H1 (cell line): ENCODE results near the gene LDB1. TPM values are rescaled to one million over a fixed set of nuclear protein-coding genes. Genes with fewer than 3 reads are reported as not detected.

Source experiments
- CTCF ChIA-PET: fragments of 300-600 bp; sonication (Branson Sonifier 250); formaldehyde crosslinking; loops from one replicate; lab custom pipeline; 2021; ENCODE audit not compliant: partially characterized antibody; lab: Charles Lee
- POLR2A ChIA-PET: fragments of 300-600 bp; sonication (Branson Sonifier 250); formaldehyde crosslinking; loops from one replicate; lab custom pipeline; 2021; ENCODE audit warnings: inconsistent platforms; ENCODE audit not compliant: partially characterized antibody; lab: Charles Lee
- DNase-seq, 2 experiments: peaks; one replicate each; pipeline versions ENCODE4 v3.0.0 to v3.0.0-alpha.2; 2010 to 2022; ENCODE audit warnings: low spot score in 2 of 2, low read depth in 1 of 2, mixed read lengths in 1 of 2
- FAIRE-seq: peaks from 2 replicates; lab custom pipeline; 2011; peaks lifted over from hg19 to GRCh38; lab: Jason Lieb, UNC
- H2AFZ ChIP-seq: 2 replicates; pipeline ENCODE4 v1.8.1; 2012; ENCODE audit warnings: low read length, inconsistent platforms
- H2AK5ac ChIP-seq: 2 replicates; pipeline ENCODE4 v1.6.1; 2013; ENCODE audit warnings: low read depth, low read length
- H2BK120ac ChIP-seq: replicated peaks from 2 replicates; pipeline ENCODE3; 2013; ENCODE audit warnings: low read depth, low read length, inconsistent platforms
- H2BK12ac ChIP-seq: 2 replicates; pipeline ENCODE4 v1.6.1; 2013; ENCODE audit warnings: low read depth, low read length
- H2BK15ac ChIP-seq: 2 replicates; pipeline ENCODE4 v1.6.1; 2013; ENCODE audit warnings: low read length
- H2BK20ac ChIP-seq: 2 replicates; pipeline ENCODE4 v1.6.1; 2013; ENCODE audit warnings: low read length
- H2BK5ac ChIP-seq: 2 replicates; pipeline ENCODE4 v1.6.1; 2013; ENCODE audit warnings: low read depth, low read length
- H3K14ac ChIP-seq: 2 replicates; pipeline ENCODE4 v1.6.1; 2013; ENCODE audit warnings: inconsistent platforms; ENCODE audit not compliant: insufficient read length
- H3K18ac ChIP-seq: 2 replicates; pipeline ENCODE4 v1.6.1; 2013; ENCODE audit warnings: low read length; ENCODE audit errors: extremely low read depth
- H3K23ac ChIP-seq: 2 replicates; pipeline ENCODE4 v1.6.1; 2013; ENCODE audit warnings: inconsistent platforms; ENCODE audit not compliant: insufficient read length
- H3K23me2 ChIP-seq: 2 replicates; pipeline ENCODE4 v1.6.1; 2013; ENCODE audit warnings: low read depth, low read length
- H3K27ac ChIP-seq: 2 replicates; pipeline ENCODE4 v1.6.1; 2011; ENCODE audit warnings: low read depth, low read length, inconsistent platforms
- H3K27me3 ChIP-seq, 4 experiments: replicated peaks in 1 of 4; 1 replicate in 1 of 4; 2 replicates in 3 of 4; pipeline versions ENCODE4 v1.6.1 to v1.8.1; 2011 to 2013; ENCODE audit warnings: low read length in 3 of 4, mild to moderate bottlenecking in 3 of 4, inconsistent platforms in 2 of 4, mixed read lengths in 2 of 4, moderate library complexity in 1 of 4; ENCODE audit not compliant: control insufficient read depth in 3 of 4, insufficient read depth in 3 of 4; ENCODE audit errors: extremely low read depth in 1 of 4
- H3K36me3 ChIP-seq, 4 experiments: 2 replicates each; pipeline versions ENCODE4 v1.6.1 to v1.8.1; 2011 to 2013; ENCODE audit warnings: mild to moderate bottlenecking in 4 of 4, low read length in 3 of 4, moderate library complexity in 2 of 4, control low read depth in 1 of 4, inconsistent platforms in 1 of 4; ENCODE audit not compliant: insufficient read depth in 4 of 4, control insufficient read depth in 2 of 4
- H3K4ac ChIP-seq: replicated peaks from 2 replicates; pipeline ENCODE3; 2013; ENCODE audit warnings: low read length, low read depth, mixed read lengths, inconsistent platforms; ENCODE audit not compliant: insufficient read length
- H3K4me1 ChIP-seq, 4 experiments: replicated peaks in 1 of 4; 1 replicate in 1 of 4; 2 replicates in 3 of 4; pipeline versions ENCODE4 v1.6.1 to v1.8.1; 2011 to 2013; ENCODE audit warnings: low read length in 3 of 4, inconsistent platforms in 2 of 4, mixed read lengths in 1 of 4; ENCODE audit not compliant: insufficient read depth in 4 of 4, control insufficient read depth in 3 of 4
- H3K4me2 ChIP-seq, 2 experiments: 2 replicates each; pipeline versions ENCODE4 v1.6.1 to v1.8.1; 2011 to 2013; ENCODE audit warnings: low read depth in 2 of 2, low read length in 2 of 2, control low read depth in 1 of 2, inconsistent platforms in 1 of 2, mild to moderate bottlenecking in 1 of 2; ENCODE audit not compliant: insufficient read depth in 1 of 2
- H3K4me3 ChIP-seq, 4 experiments: fragments of 200-600, 300-600 bp in 1 of 4; sonication (generic), shearing (Covaris generic), sonication (Bioruptor Twin) in 1 of 4; 2 replicates each; pipeline versions ENCODE4 v1.5.1 to v1.8.1; 2011 to 2016; ENCODE audit warnings: low read length in 4 of 4, low read depth in 3 of 4, control low read depth in 2 of 4, inconsistent platforms in 2 of 4, mild to moderate bottlenecking in 2 of 4, mixed read lengths in 1 of 4, moderate library complexity in 1 of 4; ENCODE audit not compliant: insufficient read depth in 2 of 4; ENCODE audit errors: extremely low read depth in 1 of 4
- H3K56ac ChIP-seq: replicated peaks from 2 replicates; pipeline ENCODE3; 2013; ENCODE audit warnings: low read depth, mild to moderate bottlenecking, mixed read lengths, low read length, inconsistent platforms; ENCODE audit not compliant: insufficient read length
- H3K79me1 ChIP-seq: 2 replicates; pipeline ENCODE4 v1.6.1; 2013; ENCODE audit warnings: low read depth, low read length, control low read depth
- H3K79me2 ChIP-seq, 2 experiments: 2 replicates each; pipeline versions ENCODE4 v1.6.1 to v1.8.1; 2012 to 2013; ENCODE audit warnings: low read length in 2 of 2, mild to moderate bottlenecking in 2 of 2, inconsistent platforms in 1 of 2; ENCODE audit not compliant: insufficient read depth in 2 of 2, control insufficient read depth in 1 of 2
- H3K9ac ChIP-seq, 4 experiments: replicated peaks in 1 of 4; 1 replicate in 1 of 4; 2 replicates in 3 of 4; pipeline versions ENCODE4 v1.6.1 to v1.8.1; 2011 to 2013; ENCODE audit warnings: low read depth in 3 of 4, low read length in 3 of 4, control low read depth in 2 of 4, mild to moderate bottlenecking in 2 of 4, moderate library complexity in 2 of 4, inconsistent platforms in 1 of 4; ENCODE audit errors: extremely low read depth in 1 of 4
- H3K9me3 ChIP-seq, 2 experiments: 2 replicates each; pipeline versions ENCODE4 v1.6.1 to v1.8.1; 2012 to 2013; ENCODE audit warnings: mild to moderate bottlenecking in 2 of 2, moderate library complexity in 2 of 2, control low read depth in 1 of 2, inconsistent platforms in 1 of 2, low read depth in 1 of 2, low read length in 1 of 2, mixed read lengths in 1 of 2; ENCODE audit not compliant: insufficient read depth in 2 of 2
- H4K20me1 ChIP-seq, 2 experiments: replicated peaks in 1 of 2; 2 replicates each; pipeline versions ENCODE3 to v1.8.1; 2011 to 2013; ENCODE audit warnings: inconsistent platforms in 2 of 2, low read length in 2 of 2, mild to moderate bottlenecking in 1 of 2; ENCODE audit not compliant: insufficient read depth in 2 of 2, control insufficient read depth in 1 of 2
- H4K5ac ChIP-seq: 2 replicates; pipeline ENCODE4 v1.6.1; 2013; ENCODE audit warnings: low read length, low read depth, mixed read lengths, inconsistent platforms; ENCODE audit not compliant: insufficient read length
- H4K8ac ChIP-seq: 2 replicates; pipeline ENCODE4 v1.8.0; 2013; ENCODE audit warnings: mild to moderate bottlenecking, moderate library complexity, low read length, inconsistent platforms; ENCODE audit not compliant: insufficient read depth; ENCODE audit errors: extremely low read depth
- H4K91ac ChIP-seq: replicated peaks from 2 replicates; pipeline ENCODE3; 2013; ENCODE audit warnings: low read length, mixed read lengths, inconsistent platforms; ENCODE audit not compliant: insufficient read length
- EGR1 ChIP-seq: IDR thresholded peaks from 2 replicates; pipeline ENCODE4 v1.6.1; 2011; ENCODE audit warnings: low read depth, low read length, borderline replicate concordance
- KDM4A ChIP-seq: IDR thresholded peaks from one replicate; pipeline ENCODE4 v1.7.1; 2012; ENCODE audit warnings: low read depth, mild to moderate bottlenecking, moderate library complexity, low read length, inconsistent platforms; ENCODE audit not compliant: severe bottlenecking
- NANOG ChIP-seq: IDR thresholded peaks from 2 replicates; pipeline ENCODE4 v1.6.1; 2011; ENCODE audit warnings: low read length, low read depth, mild to moderate bottlenecking, inconsistent platforms; ENCODE audit not compliant: insufficient read depth, poor library complexity, severe bottlenecking
- POLR2A ChIP-seq, 2 experiments: IDR thresholded peaks; 1 replicate in 1 of 2; 2 replicates in 1 of 2; pipeline ENCODE4 v1.6.1; 2011; ENCODE audit warnings: low read depth in 2 of 2, low read length in 2 of 2, mild to moderate bottlenecking in 2 of 2; ENCODE audit errors: control extremely low read depth in 1 of 2
- RAD21 ChIP-seq, 2 experiments: IDR thresholded peaks in 1 of 2; conservative IDR thresholded peaks in 1 of 2; 2 replicates each; pipeline ENCODE4 v1.6.1; 2011; ENCODE audit warnings: low read depth in 2 of 2, low read length in 2 of 2, improper control_type of control experiment in 1 of 2, inconsistent platforms in 1 of 2, mild to moderate bottlenecking in 1 of 2, moderate library complexity in 1 of 2
- WGBS, 2 experiments: shearing (Covaris generic) in 1 of 2; methylation state at CpG; one replicate each; pipeline versions ENCODE4 v1.1.6 to v1.1.7; 2013 to 2015; ENCODE audit warnings: low lambda C conversion rate in 2 of 2, mixed read lengths in 2 of 2, inconsistent platforms in 1 of 2, low coverage in 1 of 2, missing lambda C conversion rate in 1 of 2; ENCODE audit not compliant: insufficient replicate concordance in 2 of 2, insufficient coverage in 1 of 2, insufficient read length in 1 of 2; ENCODE audit errors: extremely low coverage in 1 of 2, missing lambda C conversion rate in 1 of 2; 5-methylcytosine and 5-hydroxymethylcytosine counted together
- polyA plus RNA-seq, 7 experiments: library from polyadenylated mRNA; depleted of rRNA in 3 of 7; stranded (reverse) in 5 of 7; unstranded in 2 of 7; fragments of >200 nt in 5 of 7; fragments of 200-250 nt in 2 of 7; gene quantifications; 1 replicate in 5 of 7; 2 replicates in 1 of 7; 4 replicates in 1 of 7; pipeline versions ENCODE4 v1.2.1 to v1.2.3, GENCODE V29; 2011 to 2013; ENCODE audit warnings: missing spikeins in 2 of 7, mixed read lengths in 2 of 7
- total RNA-seq: library from RNA; stranded (reverse); fragmentation: NEBNext Ultra II Directional; extraction: Animal tissue kit (Norgen Biotek cat#: 25700); gene quantifications from 2 replicates; pipeline ENCODE4 v1.2.1, GENCODE V29; 2021

The LDB1 gene
- total and polyA plus RNA-seq, 2 of the 8 experiments (the other 6 are each of a cell fraction or from before 2014, with no cell fraction given), result 88.4 to 138 TPM

- Histone ChIP-seq H3K27ac (no peak overlapping the region), H3K79me1 (peaks cover 17% of the 10 kb centered on the region; the same call in 1 of the 2 replicates), H2BK15ac (no peak overlapping the region), H4K20me1 (peaks cover 39 to 42% of the 10 kb centered on the region in 2 experiments), H3K4me2 (no peak overlapping the region), H2BK120ac (no peak overlapping the region), H3K36me3 (peaks cover 33 to 55% (median 46%) of the 10 kb centered on the region in 4 experiments), H4K91ac (no peak overlapping the region), H2AFZ (no peak overlapping the region), H3K27me3 (no peaks in the 10 kb centered on the region), H2AK5ac (no peak overlapping the region), H3K9me3 (no peaks in the 10 kb centered on the region), H3K79me2 (peaks cover 16 to 50% of the 10 kb centered on the region in 2 experiments), H3K23me2 (peaks cover 3% of the 10 kb centered on the region; the same call in 1 of the 2 replicates), H3K56ac (no peak overlapping the region), H2BK20ac (no peak overlapping the region), H3K18ac (no peak overlapping the region), H2BK5ac (no peak overlapping the region), H3K9ac (no peak overlapping the region), H3K4ac (no peak overlapping the region), H4K8ac (no peak overlapping the region), H3K14ac (no peak overlapping the region), H3K4me1 (peaks cover 7 to 21% (median 15%) of the 10 kb centered on the region in 4 experiments), H2BK12ac (no peak overlapping the region), H4K5ac (no peak overlapping the region), H3K23ac (no peak overlapping the region)
- CTCF ChIA-PET, result interaction anchor here (0.8 to 7.9 kb wide), 9 partner anchors 11 to 276 kb away, joined by 3 to 86 read pairs (median 5); no protein-coding TSS in a partner anchor
- no peak for TF ChIP-seq KDM4A
- TF ChIP-seq RAD21 (IDR thresholded peaks at IDR 0.05 in 1 of 2, conservative IDR thresholded peaks at IDR 0.05 in 1 of 2; ENCODE audit: low read depth in 2 of 2, low read length in 2 of 2), result no peak
- no peak for TF ChIP-seq POLR2A (IDR thresholded peaks at IDR 0.05; ENCODE audit: control extremely low read depth in 1 of 2, low read depth in 2 of 2, low read length in 2 of 2)
- no peak for TF ChIP-seq EGR1
- no peak for TF ChIP-seq NANOG
- TF ChIP-seq, all 59 proteins: peak for 0
- FAIRE-seq (no peak), DNase-seq (no peak)
- no peak overlapping the region for H3K4me3 ChIP-seq
- 85% methylated on average over 7 of the region's 12 CpGs; no CpG with 5 or more reads in 1 of the 2 experiments for WGBS, 2 experiments
- POLR2A ChIA-PET, result interaction anchor here (1.0 to 1.8 kb wide), 5 partner anchors 9 to 41 kb away, joined by 3 to 15 read pairs (median 4); partner anchors contain the start of genes NOLC1 and PPRC1
Observed at GRCh38 chr10:102111276-102111675, 8.9 kb downstream of the LDB1 start.
